ENCODE data around the gene DLAT. TPM values are rescaled to one million over a fixed set of nuclear protein-coding genes. Genes with fewer than 3 reads are reported as not detected.
"Not testable (repeated sequence)": the region's sequence is repeated elsewhere in the genome, so short reads cannot be mapped to it uniquely, and the experiment has no call there.

The DLAT gene
- total RNA-seq, 1 donor from 2014 or later: 52.9 TPM

DNA sequence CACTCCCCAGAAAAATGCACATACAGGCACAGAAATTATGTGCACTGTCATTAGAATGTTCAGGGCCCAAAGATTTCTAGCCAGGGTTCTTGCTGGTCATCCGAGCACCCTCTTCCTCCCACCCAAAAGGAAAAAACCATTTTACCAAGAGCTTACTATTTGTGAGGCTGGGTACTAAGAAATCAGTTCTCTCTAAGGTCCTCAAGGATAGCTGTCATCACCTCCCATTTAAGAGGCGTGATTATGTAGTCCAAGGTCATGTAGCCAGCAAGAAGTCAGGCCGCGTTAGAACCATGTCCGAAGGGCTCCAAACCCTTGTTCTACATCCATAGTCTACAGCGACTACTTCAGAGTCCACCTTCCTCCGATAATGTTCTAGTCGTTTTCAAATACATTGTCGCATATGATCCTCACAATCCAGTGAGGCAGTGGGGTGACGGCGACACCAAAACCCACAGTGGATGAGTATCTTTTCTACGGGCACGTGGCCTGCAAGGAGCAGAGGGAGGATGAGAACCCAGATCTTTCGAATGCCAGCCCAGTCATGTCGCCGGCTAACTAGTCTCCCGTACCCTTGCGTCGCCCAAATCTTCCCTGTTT, 60.7 kb downstream of the DLAT start:
- DNase-seq (ENCODE audit: low read depth, low spot score): no peak
- Mint-ChIP-seq H3K4me1 (peaks cover 45% of the 10 kb centered on the region), H3K36me3 (ENCODE audit: low read depth) (peaks cover 28% of the 10 kb centered on the region), H3K4me3 (peak overlapping the region; percentile 94), H3K27me3 (ENCODE audit: low read depth) (no peaks in the 10 kb centered on the region), H3K27ac (ENCODE audit: unreplicated experiment) (peak overlapping the region; percentile 98), H3K9me3 (no peaks in the 10 kb centered on the region)
- TF ChIP-seq, protein P1, sequence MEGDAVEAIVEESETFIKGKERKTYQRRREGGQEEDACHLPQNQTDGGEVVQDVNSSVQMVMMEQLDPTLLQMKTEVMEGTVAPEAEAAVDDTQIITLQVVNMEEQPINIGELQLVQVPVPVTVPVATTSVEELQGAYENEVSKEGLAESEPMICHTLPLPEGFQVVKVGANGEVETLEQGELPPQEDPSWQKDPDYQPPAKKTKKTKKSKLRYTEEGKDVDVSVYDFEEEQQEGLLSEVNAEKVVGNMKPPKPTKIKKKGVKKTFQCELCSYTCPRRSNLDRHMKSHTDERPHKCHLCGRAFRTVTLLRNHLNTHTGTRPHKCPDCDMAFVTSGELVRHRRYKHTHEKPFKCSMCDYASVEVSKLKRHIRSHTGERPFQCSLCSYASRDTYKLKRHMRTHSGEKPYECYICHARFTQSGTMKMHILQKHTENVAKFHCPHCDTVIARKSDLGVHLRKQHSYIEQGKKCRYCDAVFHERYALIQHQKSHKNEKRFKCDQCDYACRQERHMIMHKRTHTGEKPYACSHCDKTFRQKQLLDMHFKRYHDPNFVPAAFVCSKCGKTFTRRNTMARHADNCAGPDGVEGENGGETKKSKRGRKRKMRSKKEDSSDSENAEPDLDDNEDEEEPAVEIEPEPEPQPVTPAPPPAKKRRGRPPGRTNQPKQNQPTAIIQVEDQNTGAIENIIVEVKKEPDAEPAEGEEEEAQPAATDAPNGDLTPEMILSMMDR (conservative IDR thresholded peaks at IDR 0.05): no peak

DNA sequence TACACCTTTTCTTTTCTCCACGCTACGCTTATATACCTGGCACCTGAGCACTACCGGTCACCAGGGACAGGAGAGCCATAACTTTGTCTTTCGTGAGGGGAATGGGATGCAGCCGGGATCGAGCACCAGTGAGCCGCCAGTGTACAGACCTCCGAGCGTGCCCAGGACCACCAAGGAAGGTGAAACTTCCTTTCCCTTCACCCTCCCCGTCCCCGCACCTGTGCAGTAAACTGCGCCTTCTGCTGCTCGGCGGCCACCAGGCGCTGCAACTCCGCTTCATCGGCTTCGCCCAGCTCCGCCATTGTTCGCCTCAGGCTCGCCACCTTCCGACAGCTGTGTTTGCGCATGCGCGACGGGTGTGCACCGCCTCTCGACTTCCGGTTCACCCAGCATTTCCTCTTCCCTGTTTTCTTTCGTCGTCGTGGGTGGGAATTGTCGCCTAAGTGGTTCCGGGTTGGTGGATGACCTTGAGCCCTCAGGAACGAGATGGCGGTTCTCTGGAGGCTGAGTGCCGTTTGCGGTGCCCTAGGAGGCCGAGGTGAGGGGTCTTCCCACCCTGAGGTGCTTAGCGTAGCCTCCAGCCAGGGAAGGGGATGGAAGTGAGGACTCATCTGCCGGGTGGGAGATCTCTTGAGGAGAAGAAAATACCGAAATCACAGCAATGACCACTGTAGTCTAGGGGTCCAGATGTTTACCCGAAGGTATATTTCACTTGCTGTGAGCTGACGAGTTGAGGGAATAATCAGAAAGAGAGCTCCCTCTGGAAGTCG, 61.4 kb downstream of the DLAT start, which contains the start of the genes SDHD and TIMM8B:
SDHD (plus strand) TSS at position 452 of the 770 bp plus-strand sequence; CDS start at position 487, 35 bp downstream.
TIMM8B (minus strand) TSS at position 335 of the 770 bp plus-strand sequence; CDS start at position 302, 33 bp downstream.
- Mint-ChIP-seq H3K4me1 (peaks cover 45% of the 10 kb centered on the region), H3K4me3 (peak within 1 kb of the TSS; percentile 94), H3K27ac (ENCODE audit: unreplicated experiment) (peak within 1 kb of the TSS; percentile 98), H3K36me3 (ENCODE audit: low read depth) (peaks cover 27% of the 10 kb centered on the region), H3K9me3 (no peaks in the 10 kb centered on the region), H3K27me3 (ENCODE audit: low read depth) (no peaks in the 10 kb centered on the region)
- DNase-seq (ENCODE audit: low read depth, low spot score): peak; percentile 95
- TF ChIP-seq, protein P1 (conservative IDR thresholded peaks at IDR 0.05): peak; percentile 50

DNA sequence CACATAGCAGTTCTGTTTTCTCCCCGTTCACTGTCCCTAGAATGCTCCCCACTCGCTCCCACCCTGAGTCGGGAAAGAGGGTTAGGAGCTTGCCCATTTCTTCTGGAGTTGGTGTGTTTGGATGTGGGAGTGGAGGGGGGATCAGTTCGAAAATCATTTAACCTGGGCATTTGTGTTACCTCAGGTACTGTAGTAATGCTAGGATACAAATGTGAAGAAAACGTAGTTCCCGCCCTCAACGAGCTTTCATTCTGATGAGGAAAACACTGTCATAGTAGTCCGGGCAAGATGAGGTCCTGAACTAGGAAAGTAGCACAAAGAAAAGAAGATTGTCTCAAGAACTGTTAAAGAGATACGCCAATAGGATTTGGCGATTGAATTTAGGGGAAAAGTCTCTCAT, 62.0 kb downstream of the DLAT start:
- peaks cover 28% of the 10 kb centered on the region for H3K36me3 Mint-ChIP-seq (ENCODE audit: low read depth)
- H3K27me3 Mint-ChIP-seq (ENCODE audit: low read depth): no peaks in the 10 kb centered on the region
- peaks cover 45% of the 10 kb centered on the region for H3K4me1 Mint-ChIP-seq
- no peak overlapping the region for H3K27ac Mint-ChIP-seq (ENCODE audit: unreplicated experiment)
- TF ChIP-seq, protein P1 (conservative IDR thresholded peaks at IDR 0.05): no peak
- peak overlapping the region; percentile 94 for H3K4me3 Mint-ChIP-seq
- no peaks in the 10 kb centered on the region for H3K9me3 Mint-ChIP-seq
- no peak for DNase-seq (ENCODE audit: low read depth, low spot score)

DNA sequence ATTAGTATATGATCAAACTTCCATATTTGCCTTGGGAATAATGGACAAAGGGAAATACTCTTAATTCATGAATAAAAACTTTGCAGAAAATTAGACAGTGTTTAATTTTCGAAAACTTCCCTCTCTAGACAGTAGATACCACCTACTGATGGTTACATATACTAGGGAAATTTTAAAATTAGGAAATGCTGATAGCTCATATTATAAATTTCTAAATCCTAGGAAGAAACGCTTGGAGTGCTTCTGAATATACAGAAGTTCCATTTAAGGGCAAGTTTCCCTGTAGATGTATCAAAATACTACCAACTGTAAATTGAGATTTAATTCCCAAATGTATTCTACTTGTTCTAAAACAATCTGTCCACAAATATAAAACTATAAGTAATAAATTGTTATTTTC, 70.1 kb downstream of the DLAT start:
- not testable (repeated sequence) for DNase-seq (ENCODE audit: low read depth, low spot score); H3K27ac Mint-ChIP-seq (ENCODE audit: unreplicated experiment); H3K27me3 Mint-ChIP-seq (ENCODE audit: low read depth); H3K9me3 Mint-ChIP-seq; H3K4me1 Mint-ChIP-seq; H3K36me3 Mint-ChIP-seq (ENCODE audit: low read depth); H3K4me3 Mint-ChIP-seq

DNA sequence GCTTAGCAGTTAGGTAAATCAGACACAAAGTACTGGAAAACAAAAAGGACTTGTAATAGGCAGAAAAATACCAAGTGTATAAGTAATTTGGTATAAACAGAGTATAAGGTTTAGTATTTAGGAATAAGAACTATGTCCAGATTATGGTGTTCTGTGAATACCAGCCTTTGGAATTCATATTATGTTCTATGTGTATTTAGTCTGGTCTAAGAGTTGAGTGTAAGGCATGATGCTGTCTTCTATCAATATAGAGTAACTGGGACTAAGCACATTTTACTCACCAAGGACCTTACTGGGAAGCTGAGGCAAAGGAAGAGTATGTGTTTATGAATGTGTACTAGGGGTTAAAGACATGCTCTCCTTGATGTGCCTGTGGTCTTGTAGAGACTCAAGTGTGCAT, 71.0 kb downstream of the DLAT start:
- Mint-ChIP-seq H3K27me3 (ENCODE audit: low read depth) (no peaks in the 10 kb centered on the region), H3K36me3 (ENCODE audit: low read depth) (peaks cover 7% of the 10 kb centered on the region), H3K4me1 (no peaks in the 10 kb centered on the region), H3K9me3 (no peaks in the 10 kb centered on the region), H3K27ac (ENCODE audit: unreplicated experiment) (no peak overlapping the region), H3K4me3 (no peak overlapping the region)
- TF ChIP-seq, protein P1 (conservative IDR thresholded peaks at IDR 0.05): no peak
- DNase-seq (ENCODE audit: low read depth, low spot score): no peak

Data from neural crest cell (in vitro differentiated cells).